Stimulated activated CD4-positive, alpha-beta T cell treated with anti-CD3 and anti-CD28 coated beads, Interleukin-1b, Interleukin-23, amount 100 ng/mL, for 48 hours (primary cell): ENCODE results near the gene SLC3A2.

Experiments used
- DNase-seq: peaks from one replicate; pipeline ENCODE4 v3.0.0-alpha.2; 2020

SLC3A2 gene

DNA sequence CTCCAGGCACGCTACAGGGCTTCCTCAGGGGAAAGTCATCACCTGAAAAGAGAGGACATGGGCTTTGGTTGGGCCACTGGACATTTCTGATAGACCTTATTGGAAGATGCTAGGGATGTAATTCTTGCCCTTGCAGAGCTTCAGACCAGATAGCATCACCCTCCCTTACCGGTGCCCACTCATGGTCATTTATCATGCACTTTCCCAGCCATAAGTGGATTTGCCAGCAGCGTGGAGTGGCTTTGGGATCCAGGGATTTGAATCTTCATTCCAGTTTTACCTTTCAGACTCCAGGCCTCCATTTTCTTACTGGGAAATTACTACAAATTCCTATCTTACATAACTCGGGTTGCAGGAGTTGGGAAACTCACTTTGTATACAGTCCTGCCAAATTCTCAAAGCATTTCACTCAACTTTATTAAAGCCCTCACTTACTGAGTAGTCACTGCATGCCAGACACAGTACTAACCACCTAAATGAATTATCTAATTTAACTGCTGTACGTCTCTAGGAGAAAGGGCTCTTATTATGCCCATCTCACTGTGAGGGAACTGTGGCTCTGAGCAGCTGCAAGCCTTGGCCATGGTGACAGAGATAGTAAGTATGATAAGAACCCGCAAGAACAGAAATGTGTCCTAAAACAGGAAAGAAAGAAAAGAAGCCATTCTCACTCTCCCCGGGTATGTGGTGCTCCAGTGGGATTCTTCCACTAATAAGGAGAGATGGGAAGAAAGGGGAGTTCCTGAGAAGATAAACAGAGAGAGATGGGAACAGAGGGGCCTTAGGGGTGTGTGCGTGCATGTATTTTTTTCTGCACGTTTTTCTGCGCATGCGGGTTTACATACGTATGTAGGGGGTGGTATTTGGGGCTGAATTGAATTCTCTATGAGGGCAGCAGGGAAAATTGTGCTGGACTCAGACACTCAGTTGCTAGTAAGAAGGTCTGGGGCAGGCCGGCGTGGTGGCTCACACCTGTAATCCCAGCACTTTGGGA, 30.7 kb downstream of the SLC3A2 start:
- no peak for DNase-seq

DNA sequence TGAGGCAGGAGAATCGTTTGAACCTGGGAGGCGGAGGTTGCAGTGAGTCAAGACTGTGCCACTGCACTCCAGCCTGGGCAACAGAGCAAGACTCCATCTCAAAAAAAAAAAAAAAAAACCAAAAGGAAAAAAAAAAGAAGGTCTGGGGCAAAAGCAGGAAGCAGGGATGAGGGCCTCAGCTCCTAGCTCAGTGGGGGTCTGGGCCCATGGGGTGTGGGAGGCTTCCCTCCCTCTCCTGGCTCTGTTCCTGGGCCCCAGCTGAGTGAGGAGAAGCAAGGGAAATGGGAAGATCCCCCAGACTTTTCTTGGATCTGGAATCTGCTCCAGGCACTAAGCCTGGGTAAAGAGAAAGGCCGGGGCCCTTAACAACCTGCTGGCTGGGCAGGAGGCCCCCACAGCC, 31.6 kb downstream of the SLC3A2 start:
- DNase-seq: no peak

DNA sequence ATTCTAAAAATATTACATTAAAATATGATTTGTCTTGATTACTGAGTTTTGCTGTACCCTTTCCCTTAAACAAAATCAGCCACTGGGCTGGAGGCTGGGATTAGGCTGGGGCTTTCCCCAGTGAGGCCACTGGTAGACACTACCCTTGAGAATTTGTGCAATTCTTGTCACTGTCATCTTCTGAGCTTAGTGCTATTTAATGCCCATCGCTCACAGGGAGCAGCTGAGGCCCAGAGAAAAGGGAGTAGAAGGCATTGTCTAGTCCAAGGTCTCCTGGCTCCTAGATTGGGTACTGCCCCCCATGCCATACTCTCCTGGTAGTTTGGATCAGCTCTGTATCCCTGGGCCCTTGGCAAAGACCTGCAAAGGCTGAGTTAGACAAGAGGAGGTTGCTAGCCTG, 33.7 kb downstream of the SLC3A2 start:
- DNase-seq: no peak

- no peak for DNase-seq
These were observed 37.3 kb downstream of the SLC3A2 start for GRCh38 chr11:62917906-62918502.

GRCh38 chr11:62918531-62918930, 37.8 kb downstream of the SLC3A2 start:
- no peak for DNase-seq

DNA sequence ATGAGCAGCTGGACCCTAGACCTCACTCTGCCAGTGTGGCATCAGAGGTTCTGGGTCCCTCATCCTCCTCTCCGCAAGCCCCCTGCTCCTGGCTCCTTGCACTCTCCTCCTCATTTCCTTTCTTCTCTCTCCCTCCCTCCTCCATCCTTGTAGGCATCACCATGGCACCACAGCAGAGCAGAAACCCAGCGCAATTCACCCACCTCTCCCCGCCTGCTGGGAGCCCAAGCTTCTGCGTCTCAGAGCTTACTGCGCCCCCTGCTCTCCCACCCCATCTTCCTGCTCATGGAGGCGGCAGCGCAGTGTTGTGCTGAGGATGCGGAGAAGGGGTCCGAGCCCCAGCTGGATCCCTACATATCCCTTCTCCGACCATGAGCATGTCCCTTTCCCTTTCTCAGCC, 38.8 kb downstream of the SLC3A2 start:
- no peak for DNase-seq

DNA sequence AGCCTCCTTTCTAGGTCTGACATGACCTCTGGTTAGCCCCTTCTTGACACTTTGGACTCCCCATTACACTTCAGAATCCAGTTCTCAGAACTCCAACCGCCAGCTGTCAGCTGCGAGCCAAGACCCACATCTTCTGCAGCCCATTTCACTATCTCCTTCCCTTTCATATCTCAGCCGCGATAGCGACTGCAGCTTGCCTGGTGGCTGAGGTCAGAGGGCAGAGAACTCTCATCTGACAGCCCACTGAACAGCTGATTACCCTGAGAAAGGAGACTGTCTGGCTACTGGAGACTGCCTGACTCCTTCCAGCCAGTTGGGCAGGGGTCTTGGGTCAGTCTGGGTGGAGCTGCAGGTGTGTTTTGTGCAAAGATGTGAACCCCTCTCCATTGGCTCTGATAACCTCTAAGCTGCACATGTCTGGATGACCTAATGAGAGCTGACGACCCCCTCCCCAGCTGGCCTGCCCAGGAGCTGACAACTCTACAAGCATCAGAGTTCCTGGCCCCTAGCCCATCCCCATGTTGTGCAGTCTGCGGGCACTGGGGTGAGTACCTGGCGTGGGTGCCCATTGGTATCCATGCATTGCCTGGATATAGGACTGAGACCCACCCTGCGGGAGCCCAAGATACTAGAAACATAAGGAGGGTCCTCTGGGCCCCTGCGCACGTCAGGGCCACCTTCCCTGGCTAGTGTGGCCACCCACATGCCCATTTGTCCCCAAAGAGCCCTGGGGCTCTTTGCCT, 39.4 kb downstream of the SLC3A2 start:
- no peak for DNase-seq

- DNase-seq: no peak
These were observed 40.5 kb downstream of the SLC3A2 start, which contains the start of gene CHRM1 for GRCh38 chr11:62921201-62921572. Gene CHRM1 (minus strand): TSS chr11:62921363. CDS start chr11:62911100, 10,263 bp downstream.

DNA sequence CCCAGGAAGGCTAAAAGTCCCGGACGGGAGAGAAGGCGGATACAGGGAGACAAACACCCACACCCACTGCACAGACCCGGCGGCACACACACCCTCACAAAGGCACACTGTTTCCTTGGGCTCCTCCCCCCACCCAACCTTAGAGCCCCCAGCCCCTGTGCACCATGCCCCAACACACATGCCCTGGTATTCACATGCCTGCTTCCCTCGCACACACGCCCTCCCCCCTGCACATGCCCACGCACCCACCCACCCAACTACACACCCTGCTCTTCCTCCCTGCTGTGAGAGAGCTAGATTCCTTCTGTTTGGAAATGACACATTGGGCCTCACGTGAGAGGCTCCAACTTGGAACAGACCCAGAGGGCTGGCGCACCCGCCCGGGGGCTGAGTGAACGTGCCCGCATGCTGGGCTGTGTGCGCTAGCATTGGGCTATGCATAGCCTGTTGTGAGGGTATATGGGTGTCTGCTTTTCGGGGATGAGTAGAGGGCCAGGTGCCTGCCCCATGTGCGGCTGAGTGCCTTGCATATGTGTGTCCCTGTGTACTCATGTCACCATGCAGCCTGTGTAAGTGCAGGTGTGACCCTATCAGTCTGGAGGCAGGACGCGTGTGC, 41.0 kb downstream of the SLC3A2 start:
- no peak for DNase-seq

- no peak for DNase-seq
These were observed 41.5 kb downstream of the SLC3A2 start for GRCh38 chr11:62922189-62922589.

DNA sequence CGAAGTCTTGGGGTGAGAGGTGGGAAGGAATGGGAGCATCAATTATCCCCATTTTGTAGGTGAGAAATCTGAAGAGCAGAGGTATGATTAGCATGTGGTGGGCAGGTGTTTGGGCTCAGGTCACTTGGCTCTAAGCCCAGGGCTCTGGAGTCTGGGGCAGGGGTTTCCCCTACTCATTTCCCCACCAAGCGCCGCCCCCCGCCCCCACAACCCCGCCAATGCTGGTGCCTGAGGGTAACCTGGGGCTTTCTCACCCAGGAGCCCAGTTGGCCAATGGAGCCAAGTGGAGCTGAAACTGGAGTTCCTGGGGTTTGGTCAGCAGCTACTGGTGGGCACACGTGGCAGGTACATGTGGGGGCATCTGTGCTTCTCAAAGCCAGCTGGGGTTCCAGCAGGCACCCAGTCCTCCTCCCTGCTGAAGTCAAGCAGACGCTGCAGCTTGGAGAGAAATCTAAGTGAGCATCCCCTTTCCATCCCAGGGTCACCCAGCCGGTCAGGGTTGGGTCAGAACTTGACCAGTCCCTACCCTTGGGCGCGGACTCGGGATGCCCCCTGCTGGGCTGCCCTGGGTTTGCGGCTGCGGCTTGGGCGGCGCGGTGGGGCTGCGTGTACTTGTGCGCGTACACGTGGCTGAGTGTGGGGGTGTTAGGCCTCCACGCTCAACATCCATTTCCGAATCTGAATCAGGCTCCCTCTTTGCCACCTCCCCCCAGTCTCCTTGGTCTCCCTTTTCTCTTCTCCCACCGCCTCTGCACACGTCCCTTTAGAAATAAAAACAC, 42.1 kb downstream of the SLC3A2 start:
- peak; percentile 58 for DNase-seq

DNA sequence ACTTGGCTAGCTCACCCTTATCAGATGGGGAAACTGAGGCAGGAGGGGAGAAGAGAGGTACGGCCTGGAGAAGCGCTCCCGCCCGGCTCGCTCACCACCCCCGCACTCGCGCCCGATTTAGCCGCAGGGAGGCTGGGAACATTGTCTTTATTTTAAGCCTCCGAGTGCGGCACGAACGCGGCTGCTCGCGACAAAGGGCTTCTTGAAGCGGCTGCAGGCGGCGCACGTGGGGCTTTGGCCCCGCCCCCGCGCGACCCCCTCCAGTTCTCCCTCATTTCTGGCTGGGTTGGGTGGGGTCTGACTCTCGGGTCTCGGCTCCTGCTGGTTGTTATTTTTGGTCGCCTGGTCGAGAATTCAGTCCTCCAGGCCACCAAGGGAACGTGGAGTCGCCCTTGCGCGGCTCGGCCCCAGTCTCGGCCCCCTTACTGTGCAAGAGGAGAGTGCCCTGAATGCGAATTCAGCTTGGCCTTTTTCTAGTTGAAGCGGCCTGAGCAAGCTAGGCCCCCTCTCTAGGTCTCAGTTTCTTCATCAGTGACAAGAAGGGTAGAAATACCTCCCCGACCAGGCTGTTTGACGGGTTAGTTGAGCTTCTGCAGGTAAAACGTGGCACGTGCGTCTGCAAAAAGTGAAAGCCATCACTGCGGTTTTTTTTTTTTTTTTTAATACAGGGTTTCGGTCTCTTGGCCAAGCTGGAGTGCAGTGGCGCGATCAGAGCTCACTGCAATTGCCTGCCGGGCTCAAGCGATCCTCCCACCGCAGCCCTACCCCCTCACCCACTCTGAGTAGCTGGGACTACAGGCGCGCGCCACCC, 43.1 kb downstream of the SLC3A2 start:
- DNase-seq: no peak

- no peak for DNase-seq
These were observed 44.6 kb downstream of the SLC3A2 start for GRCh38 chr11:62925308-62925707.

DNA sequence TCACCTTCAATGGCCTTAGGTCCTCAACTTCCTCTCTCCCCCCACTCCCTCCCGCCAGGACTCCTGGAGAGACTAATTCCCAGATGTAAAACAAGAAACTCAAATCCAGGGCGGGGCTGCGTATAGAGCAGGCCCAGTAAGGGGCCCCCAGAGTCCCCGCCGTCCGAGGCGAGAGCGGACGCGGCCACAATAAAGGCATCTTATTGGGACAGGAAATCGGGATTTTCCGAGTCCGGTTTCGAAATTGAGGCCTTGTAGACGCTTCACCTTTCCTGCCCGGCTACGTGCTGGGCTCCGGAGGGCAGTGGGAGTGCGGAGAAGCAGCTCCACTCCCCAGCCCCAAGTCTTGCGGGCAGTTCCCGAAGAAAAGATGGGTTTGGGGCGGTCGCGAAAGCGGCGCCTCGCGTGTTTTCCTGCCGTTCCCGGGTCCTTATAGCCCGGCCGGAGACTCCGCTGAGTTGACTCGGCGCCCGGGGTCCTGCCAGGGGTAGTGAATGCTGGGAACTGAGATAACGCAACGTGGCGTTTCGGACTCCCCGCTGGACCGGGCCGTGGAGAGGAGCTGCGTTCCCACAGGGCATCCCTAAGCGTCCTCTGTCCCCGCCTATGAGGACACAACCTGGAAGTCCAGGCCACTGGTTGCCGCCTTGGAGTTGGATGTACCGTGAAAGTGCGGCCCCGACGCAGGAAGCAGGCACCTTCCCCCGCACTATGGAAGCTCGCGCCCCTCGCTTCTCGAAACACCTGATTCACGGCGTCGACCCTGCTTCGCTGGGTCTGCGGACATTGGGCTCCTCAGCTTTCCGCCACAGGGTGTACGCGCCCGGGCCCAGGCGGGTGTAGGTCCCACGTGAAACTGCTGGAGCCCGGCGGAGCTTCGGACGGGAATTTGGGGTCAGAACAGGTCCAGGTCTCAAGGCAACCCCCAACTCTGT, 45.3 kb downstream of the SLC3A2 start:
- no peak for DNase-seq

DNA sequence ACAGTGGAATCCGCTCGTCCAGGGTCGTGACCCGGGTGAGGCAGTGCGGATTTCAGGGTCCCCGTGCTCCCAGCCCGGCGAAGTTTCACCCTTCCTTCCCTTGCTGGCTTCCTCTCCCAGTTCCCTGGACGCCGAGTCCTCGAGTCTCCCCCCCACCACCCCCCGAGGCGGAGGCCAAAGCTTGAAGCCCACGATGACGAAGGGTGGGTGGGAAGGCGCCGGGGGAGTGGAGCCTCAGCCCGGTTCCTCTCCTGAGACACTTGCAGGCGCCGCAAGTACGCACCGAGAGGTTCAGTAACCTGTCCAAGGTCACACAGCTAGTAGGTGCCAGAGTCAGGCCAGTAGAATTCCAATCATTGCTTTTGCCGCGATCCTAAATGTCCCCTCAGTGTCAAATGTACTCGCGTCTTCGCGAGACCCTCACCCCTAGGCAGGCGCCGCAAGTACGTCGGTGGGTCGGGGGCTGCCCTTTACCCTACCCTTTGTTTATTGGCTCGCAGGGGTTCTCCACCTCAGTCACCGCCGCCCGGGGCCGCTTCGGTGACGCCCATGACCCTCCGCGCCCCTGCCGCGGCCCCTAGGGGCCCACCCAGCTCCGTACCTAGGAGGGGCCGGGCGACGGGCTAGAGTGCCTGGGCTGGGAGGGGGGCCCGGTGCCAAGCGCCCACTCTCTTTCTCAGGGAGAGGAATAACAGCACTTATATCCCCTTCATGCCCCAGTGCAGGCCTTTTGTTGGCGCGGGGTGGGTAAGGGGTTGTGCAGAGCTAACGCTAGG, 46.2 kb downstream of the SLC3A2 start:
- no peak for DNase-seq

- no peak for DNase-seq
These were observed 47.3 kb downstream of the SLC3A2 start for GRCh38 chr11:62928011-62928410.

- DNase-seq: no peak
These were observed 49.5 kb downstream of the SLC3A2 start for GRCh38 chr11:62930157-62930556.

DNA sequence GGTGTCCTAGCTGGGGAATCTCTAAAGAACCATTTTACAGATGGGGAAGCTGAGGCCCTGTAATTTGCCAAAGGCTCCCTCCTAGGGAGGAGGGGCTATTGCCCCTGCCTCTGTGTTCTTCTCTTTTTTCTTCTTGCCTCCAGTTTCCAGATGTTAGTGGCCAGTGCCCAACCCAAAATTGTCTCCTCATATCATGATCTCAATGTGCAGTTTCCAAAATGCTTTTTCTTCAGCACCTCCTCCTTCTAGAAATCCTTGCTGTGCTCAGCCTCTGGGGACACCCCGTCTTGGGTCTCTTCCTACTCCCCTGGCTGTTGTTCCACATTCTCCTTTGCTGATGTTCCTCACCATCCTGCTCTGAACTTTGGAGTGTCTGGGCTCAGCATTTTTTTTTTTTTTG, 50.0 kb downstream of the SLC3A2 start:
- no peak for DNase-seq
